Stimulated activated CD4-positive, alpha-beta T cell treated with anti-CD3 and anti-CD28 coated beads, Interleukin-2, amount 100 ng/mL, for 4 hours (primary cell): ENCODE results near the gene FXN.
"Not testable (repeated sequence)": the region's sequence is repeated elsewhere in the genome, so short reads cannot be mapped to it uniquely, and the experiment has no call there.

ENCODE experiments used
- DNase-seq: peaks from one replicate; pipeline ENCODE4 v3.0.0-alpha.2; 2020; ENCODE audit warnings: low read depth

Gene FXN

DNA sequence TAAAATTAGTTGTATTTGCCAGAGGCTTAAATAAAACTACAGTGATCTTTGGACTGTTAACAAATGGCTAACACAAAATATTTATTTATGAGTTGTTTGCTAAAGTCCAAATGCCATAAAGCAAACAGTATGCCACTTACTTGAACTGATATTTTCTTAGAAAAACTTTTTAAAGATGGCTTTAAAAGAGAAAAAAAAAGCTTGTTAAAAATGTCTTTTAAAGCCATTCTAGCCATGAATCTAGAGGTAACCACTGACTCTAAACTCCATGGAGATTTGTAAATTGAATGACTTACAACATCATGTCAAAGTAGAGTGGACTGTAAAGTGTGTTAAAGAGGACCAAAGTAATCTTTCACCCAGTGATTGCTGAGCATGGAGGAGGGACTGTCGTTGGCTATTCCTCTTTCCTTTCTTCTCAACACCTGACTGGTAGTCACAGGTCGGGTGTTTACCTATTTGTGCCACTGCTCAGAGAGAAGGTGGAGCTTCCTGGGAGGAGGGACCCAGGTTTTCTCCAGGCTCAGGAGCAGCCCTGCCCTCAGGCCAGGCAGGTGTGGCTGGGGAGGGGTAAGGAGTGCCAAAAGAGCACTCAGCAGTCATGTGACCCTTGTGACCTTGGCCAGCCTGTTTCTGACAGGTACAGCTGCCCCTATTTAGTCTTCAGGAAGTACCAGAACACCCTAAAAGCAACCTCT is 69.4 kb downstream of the FXN start:
- DNase-seq: no peak

DNA sequence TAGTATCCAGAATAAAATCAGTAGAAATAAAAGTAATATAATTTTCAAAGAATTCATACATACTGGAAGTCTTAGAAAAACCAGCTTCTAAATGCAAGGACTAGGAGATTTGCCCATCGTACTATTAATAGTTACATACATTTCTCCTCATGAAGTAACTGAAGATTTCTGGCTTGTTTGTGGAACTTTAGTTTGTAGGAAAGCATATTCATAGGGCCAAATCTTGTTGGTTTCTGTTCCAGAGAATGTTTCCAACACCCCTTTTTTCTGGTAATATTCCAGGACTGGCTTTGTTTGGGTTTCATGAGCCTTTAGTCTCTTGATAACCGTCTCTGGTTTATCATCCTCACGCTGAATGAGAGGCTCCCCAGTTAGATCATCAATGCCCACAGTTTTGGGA is 72.2 kb downstream of the FXN start:
- no peak for DNase-seq

DNA sequence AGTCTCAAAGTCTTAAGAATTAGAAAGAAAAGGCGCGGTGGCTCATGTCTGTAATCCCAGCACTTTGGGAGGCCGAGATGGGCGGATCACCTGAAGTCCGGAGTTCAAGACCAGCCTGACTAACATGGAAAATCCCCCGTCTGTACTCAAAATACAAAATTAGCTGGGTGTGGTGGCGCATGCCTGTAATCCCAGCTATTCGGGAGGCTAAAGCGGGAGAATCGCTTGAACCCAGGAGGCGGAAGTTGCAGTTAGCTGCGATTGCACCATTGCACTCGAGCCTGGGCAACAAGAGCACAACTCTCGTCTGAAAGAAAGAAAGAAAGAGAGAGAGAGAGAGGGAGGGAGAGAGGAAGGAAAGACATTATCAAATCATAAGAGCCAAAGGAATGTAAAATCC is 73.2 kb downstream of the FXN start:
- not testable (repeated sequence) for DNase-seq

DNA sequence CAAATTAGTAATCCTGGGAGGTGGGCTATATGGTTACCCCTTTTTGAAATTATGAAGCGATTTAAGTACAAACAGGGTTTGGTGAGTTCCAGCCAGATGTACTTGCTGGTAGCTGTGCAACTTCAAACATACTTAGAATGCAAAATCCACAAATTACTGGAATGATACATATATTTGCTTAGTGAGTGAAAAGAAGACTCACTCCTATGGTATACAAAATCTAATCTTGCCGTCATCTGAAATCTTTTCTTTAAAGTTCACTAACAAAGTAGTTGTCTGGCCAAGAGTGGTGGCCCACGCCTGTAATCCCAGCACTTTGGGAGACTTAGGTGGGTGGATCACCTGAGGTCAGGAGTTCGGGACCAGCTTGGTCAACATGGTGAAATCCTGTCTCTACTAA is 73.6 kb downstream of the FXN start:
- DNase-seq: no peak

DNA sequence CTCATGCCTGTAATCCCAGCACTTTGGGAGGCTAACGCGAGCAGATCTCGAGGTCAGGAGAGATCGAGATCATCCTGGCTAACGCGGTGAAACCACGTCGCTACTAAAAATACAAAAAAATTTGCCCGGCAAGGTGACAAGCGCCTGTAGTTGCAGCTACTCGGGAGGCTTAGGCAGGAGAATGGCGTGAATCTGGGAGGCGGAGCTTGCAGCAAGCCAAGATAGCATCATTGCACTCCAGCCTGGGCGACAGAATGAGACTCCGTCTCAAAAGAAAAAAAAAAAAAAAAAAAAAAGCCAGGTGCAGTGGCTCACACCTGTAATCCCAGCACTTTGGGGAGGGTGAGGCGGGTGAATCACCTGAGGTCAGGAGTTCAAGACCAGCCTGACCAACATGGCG is 77.1 kb downstream of the FXN start:
- not testable (repeated sequence) for DNase-seq

DNA sequence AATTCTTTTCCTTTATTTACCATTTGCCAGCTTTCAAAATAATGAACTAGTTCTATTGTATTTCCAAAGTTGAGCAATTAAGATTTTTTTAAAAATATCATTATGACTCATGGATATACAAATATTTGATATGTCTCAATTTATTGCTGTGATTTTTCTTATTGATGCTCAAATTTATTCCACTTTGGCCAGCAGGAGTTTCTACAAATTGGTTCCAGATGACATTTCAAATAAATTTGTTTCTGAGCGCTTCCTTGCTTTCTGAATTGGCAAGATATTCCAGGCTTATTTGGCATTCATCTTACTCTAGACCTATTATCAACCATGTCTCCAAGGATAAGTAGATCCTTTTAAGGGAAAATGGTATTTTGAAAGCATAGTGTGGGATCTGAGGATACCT is 80.1 kb downstream of the FXN start:
- no peak for DNase-seq

DNA sequence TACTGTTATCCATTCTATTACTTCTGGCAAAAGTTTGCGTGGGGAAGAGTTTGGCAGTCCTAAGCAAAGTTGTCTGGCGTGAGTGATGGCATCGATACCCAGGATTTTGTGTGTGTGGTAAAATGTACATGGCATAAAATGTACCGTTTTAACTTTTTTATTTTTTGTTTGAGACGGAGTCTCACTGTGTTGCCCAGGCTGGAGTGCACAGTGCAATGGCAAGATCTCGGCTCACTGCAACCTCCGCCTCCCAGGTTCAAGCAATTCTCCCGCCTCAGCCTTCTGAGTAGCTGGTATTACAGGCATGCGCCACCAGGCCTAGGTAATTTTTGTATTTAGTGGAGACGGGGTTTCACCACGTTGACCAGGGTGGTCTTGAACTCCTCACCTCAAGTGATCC is 83.1 kb downstream of the FXN start:
- no peak for DNase-seq

DNA sequence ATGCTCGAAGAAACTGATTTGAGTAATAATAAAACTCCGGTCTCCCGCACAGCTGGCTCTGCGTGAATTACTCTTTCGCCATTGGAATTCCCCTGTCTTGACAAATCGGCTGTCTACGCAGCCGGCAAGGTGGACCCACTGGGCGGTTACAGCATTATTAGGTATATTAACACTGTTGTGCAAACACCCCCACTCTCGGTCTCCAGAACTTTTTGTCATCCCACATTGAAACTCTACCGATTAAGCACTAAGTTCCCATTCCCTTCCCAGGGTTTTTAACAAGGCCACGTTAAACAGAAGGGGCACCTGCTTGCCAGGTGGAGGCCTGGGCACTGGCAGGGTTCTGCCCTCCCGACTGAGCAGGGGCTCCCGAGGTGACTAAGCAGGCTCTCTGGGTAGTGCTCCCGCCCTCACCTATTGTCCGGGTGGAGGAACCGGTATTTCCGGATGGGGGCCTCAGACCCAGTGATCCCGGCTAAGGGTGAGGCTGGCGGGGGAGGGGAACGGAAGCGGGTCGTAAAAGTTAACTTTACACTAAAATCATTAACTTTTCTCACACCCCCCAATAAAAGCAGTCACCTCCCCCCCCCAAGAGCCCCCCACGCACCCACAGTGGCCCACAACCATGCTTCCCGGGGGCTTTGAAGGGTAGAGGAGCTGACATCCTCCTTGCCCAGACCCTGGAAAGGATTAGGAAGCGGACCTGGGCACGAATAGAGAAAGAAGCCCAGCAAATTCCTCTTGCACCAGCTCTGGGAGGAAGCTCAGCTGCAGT is 85.0 kb downstream of the FXN start:
- DNase-seq: no peak

DNA sequence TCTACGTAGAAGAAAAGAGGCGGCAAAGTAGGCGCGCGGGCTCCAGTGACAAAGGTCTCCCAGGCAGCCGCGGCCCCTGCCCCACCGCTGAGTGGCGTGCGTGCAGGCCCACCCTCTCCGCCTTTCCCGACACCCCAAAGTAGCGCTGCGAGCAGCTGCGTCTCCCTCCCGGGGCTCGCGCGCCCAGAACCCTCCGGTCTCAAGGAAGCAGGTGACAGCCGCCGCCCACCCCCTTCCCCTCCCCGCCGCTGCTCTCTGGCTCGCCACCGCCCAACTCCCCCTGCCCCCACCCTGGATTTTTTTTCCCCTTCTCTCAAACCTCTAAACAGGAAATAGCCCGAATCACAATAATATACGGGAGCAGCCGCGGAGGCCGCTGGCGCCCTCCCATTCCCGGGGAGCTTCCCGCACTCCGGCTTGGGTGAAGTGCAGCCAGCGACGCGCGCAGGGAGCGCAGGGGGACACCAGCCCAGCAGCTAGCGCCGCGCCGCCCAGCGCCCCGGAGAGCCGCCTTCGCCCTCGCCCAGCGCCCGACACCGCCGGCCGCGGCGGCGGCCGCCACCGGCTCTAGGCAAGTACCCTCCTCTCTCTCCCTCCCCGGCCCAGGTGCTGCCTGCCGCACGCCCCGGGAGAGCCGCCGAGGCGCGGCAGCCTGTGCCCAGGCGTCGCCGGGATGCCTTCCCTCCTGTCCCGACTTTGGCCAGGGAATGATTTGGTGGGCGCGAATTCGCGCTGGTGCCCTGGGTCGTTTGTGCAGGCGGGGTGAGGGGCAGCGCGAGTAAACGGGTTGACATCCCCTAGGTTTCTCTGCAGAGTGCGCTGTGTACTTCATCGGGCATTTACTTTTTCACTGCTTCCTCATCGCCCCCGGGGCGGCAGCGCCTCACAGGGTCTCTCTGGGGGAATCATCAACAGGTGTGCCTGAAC is 85.9 kb downstream of the FXN start:
- DNase-seq: no peak

DNA sequence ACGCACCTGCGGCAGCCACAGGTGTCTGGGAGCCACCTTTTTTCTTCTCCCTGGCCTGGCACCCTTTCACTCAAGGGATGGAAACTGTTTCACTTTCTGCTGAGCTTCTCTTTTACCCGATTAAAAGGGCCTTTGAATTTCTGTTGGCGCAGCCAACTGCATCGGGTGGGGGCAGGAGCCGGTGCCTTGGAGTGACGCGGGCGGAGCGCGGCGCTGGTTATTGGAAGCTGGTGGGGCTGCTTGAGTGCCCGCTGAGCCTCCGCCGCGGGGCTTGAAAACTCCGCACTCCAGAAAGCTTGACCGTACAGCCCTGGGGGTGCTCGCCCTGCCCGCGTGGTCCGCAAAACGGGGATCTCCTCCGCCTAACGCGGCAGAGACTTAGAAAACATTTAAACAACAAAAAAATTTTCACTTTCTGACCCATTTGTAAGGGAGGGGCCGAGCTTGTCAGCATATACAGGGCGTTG is 86.6 kb downstream of the FXN start:
- DNase-seq: peak; percentile 21

DNA sequence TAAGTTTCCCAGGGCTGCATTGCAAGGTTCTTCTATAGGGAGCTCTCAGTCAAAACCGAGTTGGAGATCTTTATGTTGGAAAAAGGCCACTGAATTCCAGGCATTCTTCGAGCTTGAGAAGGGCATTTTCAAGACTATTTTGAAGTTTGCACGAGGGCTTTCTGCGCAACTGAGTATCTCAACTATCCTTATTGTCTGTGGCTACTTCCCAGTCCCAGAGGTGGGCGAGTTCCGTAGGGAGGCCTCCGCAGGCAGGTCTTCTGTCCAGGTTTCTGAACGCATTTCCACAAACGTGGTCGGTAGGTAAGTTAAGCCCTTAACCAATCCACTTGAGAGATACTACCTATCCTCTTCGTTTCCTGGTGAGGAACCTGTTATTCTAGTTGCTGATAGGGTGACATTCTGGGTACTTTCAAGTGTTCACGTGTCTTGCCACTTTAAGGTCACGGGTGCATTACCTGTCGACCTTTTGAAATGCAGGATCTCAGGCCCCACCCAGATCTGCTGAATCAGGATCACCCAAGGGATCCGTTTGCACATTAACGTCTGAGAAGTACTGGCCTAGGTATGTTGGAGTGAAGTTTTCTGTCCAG is 87.1 kb downstream of the FXN start:
- DNase-seq: no peak

DNA sequence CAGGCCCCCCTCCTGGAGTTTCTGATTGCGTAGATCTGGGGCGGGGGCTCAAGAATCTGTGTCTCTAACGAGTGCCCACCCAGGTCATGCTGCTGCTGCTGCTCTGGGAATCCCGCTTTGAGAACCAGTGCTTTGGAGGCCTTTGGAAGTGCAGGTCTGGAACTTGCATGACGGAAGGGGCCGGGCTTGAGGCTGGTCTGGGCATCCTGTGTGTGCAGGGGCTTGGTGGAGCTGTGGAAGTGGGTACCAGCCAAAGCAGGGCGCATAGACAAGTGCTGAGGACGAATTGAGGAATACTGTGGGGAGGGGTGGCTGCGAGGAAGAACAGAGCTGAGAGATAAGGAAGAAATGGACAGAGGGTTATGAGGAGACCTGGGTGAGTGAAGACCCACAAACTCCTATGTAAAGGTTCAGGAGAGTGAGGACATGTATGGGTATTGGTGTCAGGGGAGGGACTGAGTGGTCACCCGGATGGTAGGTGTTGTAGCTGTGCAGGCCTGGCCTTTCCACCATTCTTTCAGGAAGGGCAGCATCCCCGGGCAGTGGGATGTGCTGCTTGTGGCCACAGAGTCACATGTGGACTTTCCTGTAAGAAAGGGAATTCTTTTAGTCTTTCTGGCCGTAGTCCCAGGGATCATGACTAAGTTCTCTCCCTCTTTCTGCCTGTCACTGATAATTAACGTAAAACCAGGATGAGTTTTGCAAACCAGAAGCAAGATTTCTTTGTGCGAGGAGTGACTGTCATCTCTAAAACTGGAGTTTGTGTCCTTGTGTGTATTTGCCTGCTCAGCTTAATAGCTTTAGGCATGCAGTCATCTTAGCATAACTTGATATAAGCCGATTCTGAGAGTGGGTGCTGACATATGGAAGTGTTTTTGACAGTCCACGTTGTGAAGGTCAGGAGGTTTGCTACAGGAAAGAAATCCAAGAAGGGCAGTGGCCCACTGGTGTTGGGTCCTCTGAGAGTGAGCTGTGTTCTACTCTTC is 95.2 kb downstream of the FXN start:
- DNase-seq: no peak

DNA sequence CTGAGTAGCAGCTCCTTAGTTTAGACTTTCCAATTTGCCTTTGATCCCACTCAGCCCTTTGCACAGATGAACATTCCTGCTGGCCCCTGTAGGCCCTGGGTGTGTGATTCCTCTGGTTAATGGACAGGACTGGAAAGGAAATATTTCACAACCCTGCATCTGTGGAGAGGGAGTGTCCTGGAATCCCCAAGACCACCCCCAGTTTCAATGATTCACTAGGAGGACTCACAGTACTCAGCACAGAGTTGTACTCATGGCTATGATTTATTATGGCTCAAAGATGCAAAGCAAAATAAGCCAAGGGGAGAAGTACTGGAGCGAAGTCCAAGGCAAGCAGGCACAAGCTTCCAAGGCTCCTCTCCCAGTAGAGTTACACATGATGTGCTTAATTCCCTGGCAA is 96.1 kb downstream of the FXN start:
- no peak for DNase-seq

DNA sequence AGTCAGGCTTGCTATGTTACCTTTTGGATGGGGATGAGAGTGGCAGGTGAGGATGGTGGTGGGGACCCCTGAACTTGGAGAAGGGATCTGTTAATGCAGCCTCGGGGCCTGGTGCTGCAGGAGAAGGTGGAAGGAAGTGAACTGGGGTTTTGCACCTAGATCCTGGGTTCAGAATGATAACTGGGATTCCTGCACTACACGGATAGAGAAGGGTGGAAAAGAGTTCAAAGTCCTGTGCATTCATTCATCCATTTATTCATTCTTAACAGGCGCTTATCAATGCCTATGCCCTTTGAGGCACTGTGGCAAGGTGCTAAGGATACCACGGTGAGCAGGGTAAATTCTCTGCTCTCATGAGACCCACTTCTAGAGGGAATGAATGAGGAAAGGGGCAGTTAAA is 96.8 kb downstream of the FXN start:
- DNase-seq: no peak

DNA sequence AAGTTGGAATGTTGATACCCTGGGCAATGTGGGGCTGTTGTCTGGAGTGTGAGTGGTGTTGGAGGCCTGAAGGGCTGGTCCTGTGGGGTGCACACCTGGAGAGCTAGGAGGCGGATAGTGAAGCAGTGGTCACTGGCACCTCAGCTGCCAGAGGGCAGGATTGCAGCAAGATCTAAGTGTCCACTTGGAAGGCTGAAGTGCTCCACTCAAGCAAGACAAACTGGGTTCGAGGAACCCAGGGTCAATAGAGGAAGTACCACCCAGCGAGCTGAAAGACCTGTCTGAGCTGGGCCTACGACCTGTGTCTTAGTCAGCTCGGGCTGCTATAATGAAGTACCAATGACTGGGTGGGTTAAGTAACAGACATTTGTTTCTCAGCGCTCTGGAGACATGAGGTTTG is 98.9 kb downstream of the FXN start:
- no peak for DNase-seq

DNA sequence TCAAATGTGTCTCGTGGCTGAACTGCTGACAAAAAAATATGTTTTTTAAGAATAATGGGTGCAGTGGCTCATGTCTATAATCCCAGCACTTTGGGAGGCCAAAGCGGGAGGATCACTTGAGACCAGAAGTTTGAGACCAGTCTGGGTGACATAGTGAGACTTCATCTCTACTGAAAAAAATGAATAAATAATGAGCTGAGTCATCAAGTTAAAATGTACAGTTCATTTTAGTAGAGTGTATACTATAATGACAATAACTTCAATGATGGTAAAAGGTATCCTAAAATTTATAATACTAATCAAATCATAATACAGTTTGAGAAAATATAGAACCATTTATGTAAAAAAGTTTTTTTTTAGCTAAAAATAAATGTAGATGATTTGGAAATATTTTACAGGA is 100.6 kb downstream of the FXN start:
- no peak for DNase-seq

DNA sequence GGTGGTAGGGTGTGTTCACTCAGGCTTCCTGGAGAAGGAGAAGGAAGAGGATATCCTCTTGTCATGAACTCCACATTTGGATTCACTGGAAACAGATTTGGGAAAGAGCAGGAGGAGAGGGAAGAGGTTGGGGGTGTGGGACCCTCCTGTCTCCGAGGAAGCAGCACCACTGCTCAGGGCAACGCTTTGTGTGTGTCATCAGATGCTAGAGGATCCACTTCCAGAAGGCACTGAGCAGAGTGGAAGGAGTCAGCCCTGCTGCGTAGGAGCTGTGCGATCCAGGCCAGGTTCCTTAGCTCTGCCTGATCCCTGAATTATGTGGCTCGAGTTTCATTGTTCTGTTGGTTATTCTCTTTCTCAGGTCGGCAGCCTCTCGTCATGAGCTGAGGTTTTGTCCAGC is 101.2 kb downstream of the FXN start:
- no peak for DNase-seq

DNA sequence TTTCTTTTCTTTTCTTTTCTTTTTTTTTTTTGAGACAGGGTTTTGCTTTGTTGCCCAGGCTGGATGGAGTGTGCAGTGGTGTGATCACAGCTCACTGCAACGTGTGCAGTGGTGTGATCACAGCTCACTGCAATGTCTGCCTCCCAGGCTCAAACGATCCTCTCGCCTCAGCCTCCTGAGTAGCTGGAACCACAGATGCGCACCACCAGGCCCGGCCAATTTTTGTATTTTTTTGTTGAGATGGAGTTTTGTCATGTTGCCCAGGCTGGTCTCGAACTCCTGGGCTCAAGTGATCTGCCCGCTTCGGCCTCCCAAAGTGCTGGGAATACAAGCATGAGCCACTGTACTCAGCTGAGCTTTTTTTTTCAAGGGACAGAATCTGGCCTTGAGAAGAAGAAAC is 101.8 kb downstream of the FXN start:
- DNase-seq: no peak

DNA sequence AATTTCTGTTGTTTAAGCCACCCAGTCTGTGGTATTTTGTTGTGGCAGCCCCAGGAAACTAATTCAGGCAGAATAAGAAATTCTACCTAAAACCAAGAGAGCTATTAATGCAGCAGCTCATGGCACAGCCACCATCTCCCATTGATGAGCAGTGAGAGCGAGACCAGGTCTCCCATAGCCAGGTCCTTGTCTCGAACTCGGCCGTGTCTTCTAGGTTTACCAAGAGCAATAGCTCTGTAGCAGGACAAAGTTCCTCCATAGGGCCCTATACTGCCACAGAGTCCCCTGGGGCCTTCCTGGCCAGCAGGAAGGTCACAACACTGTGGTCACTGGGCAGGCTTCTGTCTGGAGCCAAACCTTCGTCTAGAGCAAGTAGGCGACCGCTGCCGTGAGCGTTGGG is 104.0 kb downstream of the FXN start:
- no peak for DNase-seq

DNA sequence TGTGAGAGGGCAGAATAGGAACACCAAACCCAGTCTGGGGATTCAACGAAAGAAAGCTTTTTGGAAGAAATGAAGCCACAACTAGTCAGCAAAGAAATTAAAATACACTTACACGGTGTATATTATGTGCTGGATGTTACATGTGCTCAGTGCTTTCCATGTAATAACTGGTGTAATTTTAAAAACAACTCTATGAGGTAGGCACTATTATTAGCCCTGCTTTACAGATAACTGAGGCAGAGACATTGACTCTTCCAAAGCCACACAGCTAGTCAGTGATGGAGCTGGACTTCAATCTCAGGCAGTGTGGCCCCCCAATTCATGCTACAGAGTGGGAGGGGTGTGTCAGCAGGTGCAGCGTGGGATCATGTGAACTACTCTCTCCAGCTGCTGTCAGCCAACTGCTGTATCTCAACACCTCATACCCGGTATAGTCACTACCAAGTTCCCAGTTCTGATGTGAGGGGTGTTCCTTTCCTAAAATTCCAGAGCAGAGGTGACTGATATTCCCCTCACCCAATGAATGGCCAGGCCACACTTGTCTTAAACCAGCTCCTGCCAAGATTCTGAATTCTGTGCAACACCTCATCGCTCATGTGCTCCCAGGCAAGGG is 104.7 kb downstream of the FXN start:
- no peak for DNase-seq

DNA sequence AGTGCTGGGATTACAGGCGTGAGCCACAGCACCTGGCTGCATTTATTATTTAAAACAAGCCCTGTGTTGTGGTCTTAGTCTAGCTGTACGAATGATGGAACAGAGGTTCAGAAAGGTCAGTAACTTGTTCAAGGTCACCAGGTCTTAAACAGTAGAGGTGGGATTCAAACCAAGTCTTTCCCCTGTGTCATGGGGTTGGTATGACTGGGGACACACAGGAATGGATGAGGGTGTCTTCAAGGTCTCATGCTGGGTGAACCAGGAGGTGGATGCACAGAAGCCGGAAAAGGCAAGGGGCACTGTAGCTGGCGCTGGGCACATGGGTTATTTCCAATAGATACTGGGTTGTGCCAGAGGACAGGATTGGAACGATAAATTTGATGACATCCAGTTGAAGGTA is 106.3 kb downstream of the FXN start:
- no peak for DNase-seq
